CD14-positive monocyte (primary cell): Measurements from ENCODE around the gene CSNK1E. TPM values are rescaled to one million over a fixed set of nuclear protein-coding genes. Genes with fewer than 3 reads are reported as not detected.
A peak's percentile ranks its signal among the peaks of the same experiment; 100 is the strongest.

Source experiments
- DNase-seq, 3 donors: peaks; one replicate each; pipeline ENCODE4 v3.0.0-alpha.2; 2011 to 2022
- H2AFZ ChIP-seq: 2 replicates; pipeline ENCODE4 v1.6.0; 2012; ENCODE audit warnings: mild to moderate bottlenecking, low read depth, low read length, inconsistent platforms; ENCODE audit not compliant: insufficient read depth, poor library complexity, severe bottlenecking
- H3K27ac ChIP-seq, 2 donors: 1 replicate in 1 of 2; 2 replicates in 1 of 2; pipeline ENCODE4 v1.5.1; 2012 to 2013; ENCODE audit warnings: low read length in 2 of 2, control low read depth in 1 of 2, inconsistent platforms in 1 of 2, low read depth in 1 of 2, mild to moderate bottlenecking in 1 of 2
- H3K27me3 ChIP-seq, 2 donors: one replicate each; pipeline versions ENCODE4 v1.6.0 to v1.6.1; 2011 to 2013; ENCODE audit warnings: low read length in 2 of 2; ENCODE audit not compliant: control insufficient read depth in 2 of 2, insufficient read depth in 2 of 2
- H3K36me3 ChIP-seq, 2 donors: replicated peaks in 1 of 2; 1 replicate in 1 of 2; 2 replicates in 1 of 2; pipeline versions ENCODE4 v1.5.1 to v1.6.1; 2012 to 2013; ENCODE audit warnings: low read length in 2 of 2, control low read depth in 1 of 2, inconsistent platforms in 1 of 2, mild to moderate bottlenecking in 1 of 2; ENCODE audit not compliant: insufficient read depth in 2 of 2, control insufficient read depth in 1 of 2
- H3K4me1 ChIP-seq, 2 donors: 1 replicate in 1 of 2; 2 replicates in 1 of 2; pipeline versions ENCODE4 v1.5.1 to v1.6.1; 2012 to 2013; ENCODE audit warnings: low read length in 2 of 2, control low read depth in 1 of 2, inconsistent platforms in 1 of 2, mild to moderate bottlenecking in 1 of 2, moderate library complexity in 1 of 2; ENCODE audit not compliant: insufficient read depth in 2 of 2, control insufficient read depth in 1 of 2
- H3K4me2 ChIP-seq: replicated peaks from 2 replicates; pipeline ENCODE3; 2012; ENCODE audit warnings: low read length, moderate library complexity, mild to moderate bottlenecking; ENCODE audit not compliant: poor library complexity, severe bottlenecking; ENCODE audit errors: extremely low read depth
- H3K4me3 ChIP-seq, 3 experiments: fragments of 200-600 bp in 1 of 3; sonication (generic) in 1 of 3; replicated peaks in 1 of 3; 1 replicate in 2 of 3; 2 replicates in 1 of 3; pipeline ENCODE4 v1.5.1; 2011 to 2013; ENCODE audit warnings: low read length in 3 of 3, mild to moderate bottlenecking in 3 of 3, control low read depth in 2 of 3, low read depth in 2 of 3, inconsistent platforms in 1 of 3, moderate library complexity in 1 of 3
- H3K79me2 ChIP-seq: 2 replicates; pipeline ENCODE4 v1.6.0; 2012; ENCODE audit warnings: mild to moderate bottlenecking, control low read depth, inconsistent platforms, low read length, moderate library complexity; ENCODE audit not compliant: insufficient read depth
- H3K9ac ChIP-seq: 2 replicates; pipeline ENCODE4 v1.6.0; 2017; ENCODE audit warnings: low read length, mild to moderate bottlenecking; ENCODE audit not compliant: insufficient read depth, poor library complexity, severe bottlenecking
- H3K9me3 ChIP-seq, 2 donors: replicated peaks in 1 of 2; 1 replicate in 1 of 2; 2 replicates in 1 of 2; pipeline versions ENCODE4 v1.5.1 to v1.6.1; 2012 to 2013; ENCODE audit warnings: low read length in 2 of 2, control low read depth in 1 of 2; ENCODE audit not compliant: control insufficient read depth in 1 of 2, insufficient read depth in 1 of 2
- H4K20me1 ChIP-seq: 2 replicates; pipeline ENCODE4 v1.6.0; 2012; ENCODE audit warnings: mild to moderate bottlenecking, low read length, control low read depth, moderate library complexity; ENCODE audit not compliant: insufficient read depth
- H3K27ac Mint-ChIP-seq, 7 donors: one replicate each; pipeline ENCODE4 v1.8.0; 2020; ENCODE audit warnings: mild to moderate bottlenecking in 7 of 7, mixed read lengths in 7 of 7, moderate library complexity in 6 of 7, inconsistent platforms in 2 of 7
- H3K27me3 Mint-ChIP-seq, 3 donors: one replicate each; pipeline ENCODE4 v1.8.0; 2021 to 2022; ENCODE audit warnings: low read depth in 3 of 3, mild to moderate bottlenecking in 3 of 3, mixed read lengths in 3 of 3, moderate library complexity in 3 of 3, inconsistent platforms in 1 of 3
- H3K36me3 Mint-ChIP-seq, 2 donors: one replicate each; pipeline ENCODE4 v1.8.0; 2020; ENCODE audit warnings: mixed read lengths in 2 of 2, inconsistent platforms in 1 of 2, mild to moderate bottlenecking in 1 of 2
- H3K4me1 Mint-ChIP-seq: one replicate; pipeline ENCODE4 v1.8.0; 2020; ENCODE audit warnings: mild to moderate bottlenecking, mixed read lengths
- H3K4me3 Mint-ChIP-seq, 2 donors: one replicate each; pipeline ENCODE4 v1.8.0; 2020; ENCODE audit warnings: mild to moderate bottlenecking in 2 of 2, mixed read lengths in 2 of 2, moderate library complexity in 1 of 2
- H3K9me3 Mint-ChIP-seq, 7 donors: one replicate each; pipeline ENCODE4 v1.8.0; 2020 to 2022; ENCODE audit warnings: mixed read lengths in 7 of 7, mild to moderate bottlenecking in 6 of 7, moderate library complexity in 6 of 7, inconsistent platforms in 2 of 7
- CTCF ChIP-seq: fragments of 200-600 bp; IDR thresholded peaks from one replicate; pipeline ENCODE4 v1.8.0; 2022; ENCODE audit warnings: antibody characterized with exemption, mild to moderate bottlenecking
- WGBS: methylation state at CpG from one replicate; pipeline ENCODE4 v1.1.5; 2013; ENCODE audit warnings: missing lambda C conversion rate; ENCODE audit not compliant: insufficient coverage; 5-methylcytosine and 5-hydroxymethylcytosine counted together
- intact Hi-C, 2 donors: fragments of 100-400 bp; cut with micrococcal nuclease; formaldehyde crosslinking; loops; one replicate each; pipeline versions ENCODE4 v1.15.0 to v1.15.1; 2023
- polyA plus RNA-seq, 3 donors: library from polyadenylated mRNA; depleted of rRNA in 1 of 3; unstranded in 2 of 3; stranded (reverse) in 1 of 3; fragments of 300-500 nt in 2 of 3; fragments of >200 nt in 1 of 3; fragmentation: Illumina TruSeq in 2 of 3; gene quantifications; 1 replicate in 2 of 3; 2 replicates in 1 of 3; pipeline ENCODE4 v1.2.3, GENCODE V29; 2012 to 2021

Gene CSNK1E
- polyA plus RNA-seq, 3 donors: 1.9 to 44.7 (median 3.1) TPM

DNA sequence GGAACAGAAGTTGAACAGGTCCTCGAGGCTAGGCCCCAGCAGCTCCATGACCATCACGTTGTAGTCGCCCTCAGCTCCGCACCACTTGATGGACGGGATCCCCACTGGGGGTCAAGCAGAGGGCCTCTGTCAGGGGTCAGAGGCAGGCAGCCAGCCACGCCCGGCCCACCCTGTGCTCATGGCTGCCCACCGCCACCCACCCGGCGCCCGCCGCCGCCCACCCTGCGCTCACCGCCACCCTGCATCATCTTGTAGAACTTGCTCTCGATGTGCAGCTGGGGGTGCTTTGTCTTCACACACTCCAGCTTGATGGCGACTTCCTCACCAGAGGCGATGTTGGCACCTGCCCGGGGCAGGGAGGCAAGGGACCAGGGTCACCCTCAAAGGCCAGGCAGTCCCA is 14.3 kb downstream of the CSNK1E start:
- H3K36me3 Mint-ChIP-seq: peaks cover 45 to 61% of the 10 kb centered on the region in 2 donors
- Histone ChIP-seq H3K4me1 (peaks cover 10 to 13% of the 10 kb centered on the region in 2 donors), H3K36me3 (peaks cover 51 to 58% of the 10 kb centered on the region in 2 donors), H3K79me2 (peaks cover 9% of the 10 kb centered on the region), H3K27me3 (no peaks in the 10 kb centered on the region), H3K4me3 (no peak overlapping the region), H3K9me3 (no peaks in the 10 kb centered on the region), H3K27ac (no peak overlapping the region), H2AFZ (no peak overlapping the region), H4K20me1 (peaks cover 12% of the 10 kb centered on the region), H3K4me2 (no peak overlapping the region), H3K9ac (no peak overlapping the region)
- no peak for TF ChIP-seq CTCF
- H3K27me3 Mint-ChIP-seq: peaks cover 0 to 1% (median 0%) of the 10 kb centered on the region in 3 donors
- no peak for DNase-seq
- intact Hi-C loops: no loop called here
- no peak overlapping the region for H3K4me3 Mint-ChIP-seq
- no peak overlapping the region for H3K27ac Mint-ChIP-seq
- WGBS: 98% methylated on average over 18 of the region's 19 CpGs
- no peaks in the 10 kb centered on the region for H3K9me3 Mint-ChIP-seq
- peaks cover 23% of the 10 kb centered on the region for H3K4me1 Mint-ChIP-seq

DNA sequence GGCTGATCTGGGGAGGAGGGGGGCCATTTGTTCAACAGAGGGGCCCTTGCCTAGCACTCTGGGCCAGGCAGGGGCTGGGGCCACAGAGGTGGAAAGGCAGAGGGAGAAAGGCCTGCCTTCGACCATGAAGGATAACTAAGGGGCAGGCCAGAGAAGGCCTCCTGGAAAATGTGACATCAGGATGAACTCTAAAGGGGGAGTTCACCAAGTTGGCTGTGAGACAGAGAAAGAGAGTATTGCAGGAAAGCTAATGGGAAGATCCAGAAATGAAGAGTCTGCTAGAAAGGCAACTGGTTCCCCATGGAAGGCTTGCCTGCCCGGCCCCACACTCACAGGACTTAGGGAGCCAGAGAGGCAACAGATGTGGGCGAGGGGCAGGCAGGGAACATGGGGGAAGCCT is 16.3 kb downstream of the CSNK1E start:
- peaks cover 9% of the 10 kb centered on the region for H3K79me2 ChIP-seq
- no peaks in the 10 kb centered on the region for H3K27me3 ChIP-seq
- H2AFZ ChIP-seq: no peak overlapping the region
- peaks cover 11% of the 10 kb centered on the region for H4K20me1 ChIP-seq
- Mint-ChIP-seq H3K27ac (peak overlapping the region in 2 of 7 donors; percentile 23 to 53), H3K9me3 (no peaks in the 10 kb centered on the region), H3K27me3 (peaks cover 0 to 3% (median 0%) of the 10 kb centered on the region in 3 donors), H3K4me3 (no peak overlapping the region), H3K36me3 (peaks cover 55 to 78% of the 10 kb centered on the region in 2 donors), H3K4me1 (peaks cover 15% of the 10 kb centered on the region)
- DNase-seq: no peak
- no peaks in the 10 kb centered on the region for H3K9me3 ChIP-seq
- no peak overlapping the region for H3K4me3 ChIP-seq
- peaks cover 4 to 6% of the 10 kb centered on the region in 2 donors for H3K4me1 ChIP-seq
- TF ChIP-seq CTCF: no peak
- H3K9ac ChIP-seq: no peak overlapping the region
- no peak overlapping the region for H3K27ac ChIP-seq
- intact Hi-C loops: no loop called here
- no peak overlapping the region for H3K4me2 ChIP-seq
- peaks cover 66 to 78% of the 10 kb centered on the region in 2 donors for H3K36me3 ChIP-seq
- WGBS: 97% methylated on average over 3 of the region's 3 CpGs
